NCI-H2196 (cell line): ENCODE results near the gene CBX8.

Experiments used
- DNase-seq: peaks from one replicate; lab custom pipeline; 2025; ENCODE audit not compliant: unreplicated experiment; lab: John Stamatoyannopoulos, UW

Gene CBX8

DNA sequence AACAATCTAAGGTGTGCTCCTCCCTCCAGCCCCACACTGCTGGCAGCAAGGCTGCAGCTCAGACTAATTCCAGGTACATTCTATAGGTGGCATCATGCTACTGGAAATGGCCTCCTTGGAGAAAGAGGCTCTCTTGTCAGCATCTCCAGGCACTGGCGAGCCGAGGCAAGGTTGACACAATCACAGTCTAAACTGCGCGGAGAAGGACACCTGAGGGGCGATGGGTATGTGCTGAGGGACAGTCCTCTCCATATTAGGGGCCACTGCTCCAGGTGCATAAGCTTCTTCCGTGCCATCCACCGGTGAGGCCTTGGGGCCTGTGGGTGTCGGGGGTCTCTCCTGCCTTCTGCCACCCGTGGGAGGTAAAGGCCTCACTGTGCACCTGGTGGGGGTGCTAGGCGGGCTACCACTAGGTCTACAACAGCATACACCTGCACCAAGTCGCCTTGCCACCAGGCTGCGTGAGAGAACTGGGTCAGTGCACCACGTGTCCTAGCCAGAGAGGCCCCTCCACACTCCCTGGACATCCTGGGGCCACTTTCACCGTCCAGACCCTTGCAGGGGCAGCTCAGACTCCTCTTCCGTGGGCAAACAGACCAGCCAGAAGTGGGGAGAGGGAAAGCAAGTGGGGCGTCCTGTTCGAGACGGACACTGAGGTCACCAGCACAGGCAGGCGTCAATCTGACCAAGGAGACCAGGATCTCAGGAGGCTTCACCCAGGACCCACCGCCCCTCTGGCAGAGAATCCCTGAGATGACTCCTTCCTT, 12.1 kb upstream of the CBX8 start:
- peak; percentile 89 for DNase-seq

DNA sequence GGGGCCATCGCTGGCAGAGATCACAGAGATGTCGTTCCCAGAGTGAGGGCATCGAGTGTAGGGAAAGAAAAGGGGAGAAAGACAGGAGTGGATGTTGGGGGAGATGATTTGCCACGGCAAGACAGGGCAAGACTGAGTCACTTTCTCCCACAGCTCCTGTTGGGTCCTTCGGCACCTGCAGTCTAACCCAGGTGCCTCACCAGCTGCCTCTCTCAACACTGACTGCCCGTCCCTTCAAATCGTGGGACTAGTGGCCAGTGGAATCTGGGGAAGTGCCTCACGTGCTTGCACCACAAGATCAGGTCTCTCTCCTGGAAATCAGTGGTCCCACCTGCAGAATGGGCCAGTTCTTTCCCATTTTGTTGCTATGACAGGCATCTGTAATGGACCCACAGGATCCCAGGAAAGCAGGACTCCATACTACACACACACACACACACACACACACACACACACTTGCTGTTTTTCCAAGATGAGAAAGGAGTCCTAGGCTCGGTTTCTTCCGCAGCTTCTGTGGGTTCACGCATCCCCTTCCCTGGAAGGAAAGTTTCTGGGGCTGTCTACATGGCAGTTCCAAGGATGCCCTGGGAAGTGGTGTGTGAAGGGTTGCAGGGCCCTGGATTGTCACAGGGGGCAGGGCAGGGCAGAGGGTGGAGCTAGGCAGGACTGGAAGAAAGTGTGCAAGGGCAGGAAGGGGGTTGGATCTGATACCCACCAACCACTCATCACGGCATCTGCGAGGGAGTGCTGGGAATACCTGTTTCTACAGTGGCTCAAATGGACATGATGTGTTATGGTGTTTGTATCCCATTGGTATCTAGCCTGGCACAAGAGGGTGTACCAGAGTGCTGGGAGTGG, 10.2 kb upstream of the CBX8 start:
- DNase-seq = no peak

DNA sequence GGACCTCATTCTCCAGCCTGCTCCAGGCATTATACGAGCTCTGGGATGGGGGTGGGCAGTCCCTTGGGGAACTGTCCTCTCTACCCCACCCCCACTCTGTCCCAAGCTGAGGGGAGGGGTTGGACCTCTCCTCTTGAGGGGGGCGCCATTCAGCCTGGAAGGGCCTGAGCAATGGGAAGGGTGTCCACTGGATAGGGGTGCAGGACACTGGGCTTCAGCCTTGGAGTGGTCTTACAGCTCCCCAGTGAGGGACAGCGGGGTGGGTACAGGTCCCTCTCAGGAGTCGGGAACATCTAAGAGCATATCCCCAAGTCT, 9.5 kb upstream of the CBX8 start:
- DNase-seq = no peak

GRCh38 chr17:79804856-79805696, 8.2 kb upstream of the CBX8 start:
- DNase-seq = no peak

DNA sequence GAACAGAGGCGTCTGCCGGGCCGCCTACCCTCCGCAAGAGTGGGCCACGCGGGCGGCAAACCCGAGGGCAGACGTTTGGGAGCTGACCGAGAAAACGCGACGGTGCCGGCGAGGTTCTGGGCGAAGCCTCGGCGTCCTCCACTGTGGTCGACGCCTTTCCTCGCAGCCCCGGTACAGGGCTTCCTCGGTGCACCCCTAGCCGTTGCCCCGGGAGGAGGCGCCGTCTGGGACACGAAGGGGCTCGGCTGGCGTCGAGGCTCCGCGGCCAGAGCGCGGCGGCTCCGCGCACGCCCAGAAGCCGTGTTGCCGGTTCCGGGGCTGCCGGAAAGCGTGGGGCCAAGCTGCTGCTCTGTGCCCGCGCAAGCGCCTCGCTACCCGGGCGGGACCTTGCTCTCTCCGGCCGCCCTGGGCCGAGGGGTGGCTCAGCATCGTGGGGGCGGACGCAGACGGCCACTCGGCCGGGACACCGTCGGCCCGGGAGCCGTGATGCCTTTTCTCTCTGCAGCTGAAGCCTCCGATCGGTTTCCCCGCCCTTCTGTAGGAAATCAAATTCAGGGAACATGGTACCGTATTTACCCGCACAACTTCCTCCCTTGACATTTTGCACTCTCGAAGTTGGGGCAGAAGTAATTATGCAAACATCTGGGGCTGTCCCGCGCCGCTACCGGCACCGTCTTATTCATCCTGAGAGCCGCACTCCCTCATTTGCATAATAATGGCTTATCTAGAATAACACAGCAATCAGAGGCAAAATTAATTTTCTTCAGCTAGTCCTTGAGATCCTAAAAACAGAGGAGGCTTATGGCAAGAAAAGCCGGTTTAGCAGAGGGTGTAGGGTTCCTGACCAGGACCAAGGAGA, 7.3 kb upstream of the CBX8 start:
- peak; percentile 55 for DNase-seq

- no peak for DNase-seq
Observed at GRCh38 chr17:79803421-79803996, 6.6 kb upstream of the CBX8 start.

DNA sequence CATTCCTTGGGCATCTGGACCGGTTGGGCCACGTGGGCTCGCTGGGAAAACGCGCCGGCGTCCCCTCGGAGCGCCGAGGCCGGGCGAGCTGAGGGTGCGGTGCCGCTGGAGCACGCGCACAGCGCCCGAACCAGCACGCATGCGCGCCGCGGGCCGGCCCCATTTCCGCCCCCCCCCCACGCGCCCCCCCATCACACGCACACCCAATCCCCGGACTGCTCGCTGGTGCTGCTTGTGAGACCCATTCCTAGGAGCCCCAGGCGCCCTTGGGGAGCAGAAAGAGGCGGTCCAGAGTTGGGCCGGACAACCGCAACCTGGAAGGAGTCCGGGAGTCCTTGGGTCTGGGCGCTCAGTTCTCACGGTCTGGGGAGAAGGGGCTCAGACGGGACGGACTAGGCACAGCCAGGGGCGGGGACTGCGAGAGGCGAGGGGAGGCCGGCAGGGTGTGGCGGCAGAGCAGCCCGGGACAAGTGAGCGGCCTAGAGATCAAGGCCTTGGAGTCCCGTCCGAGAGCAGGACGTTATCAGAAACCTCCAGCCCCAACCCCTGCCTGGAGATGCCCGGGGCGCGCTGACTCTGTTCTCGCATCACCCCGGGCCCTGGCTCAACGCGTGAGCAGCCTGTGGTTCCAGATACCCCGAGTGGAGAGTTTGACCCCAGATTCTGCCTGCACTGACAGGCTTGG, 6.0 kb upstream of the CBX8 start:
- DNase-seq = no peak

- no peak for DNase-seq
Observed at GRCh38 chr17:79802039-79802735, 5.3 kb upstream of the CBX8 start.

DNA sequence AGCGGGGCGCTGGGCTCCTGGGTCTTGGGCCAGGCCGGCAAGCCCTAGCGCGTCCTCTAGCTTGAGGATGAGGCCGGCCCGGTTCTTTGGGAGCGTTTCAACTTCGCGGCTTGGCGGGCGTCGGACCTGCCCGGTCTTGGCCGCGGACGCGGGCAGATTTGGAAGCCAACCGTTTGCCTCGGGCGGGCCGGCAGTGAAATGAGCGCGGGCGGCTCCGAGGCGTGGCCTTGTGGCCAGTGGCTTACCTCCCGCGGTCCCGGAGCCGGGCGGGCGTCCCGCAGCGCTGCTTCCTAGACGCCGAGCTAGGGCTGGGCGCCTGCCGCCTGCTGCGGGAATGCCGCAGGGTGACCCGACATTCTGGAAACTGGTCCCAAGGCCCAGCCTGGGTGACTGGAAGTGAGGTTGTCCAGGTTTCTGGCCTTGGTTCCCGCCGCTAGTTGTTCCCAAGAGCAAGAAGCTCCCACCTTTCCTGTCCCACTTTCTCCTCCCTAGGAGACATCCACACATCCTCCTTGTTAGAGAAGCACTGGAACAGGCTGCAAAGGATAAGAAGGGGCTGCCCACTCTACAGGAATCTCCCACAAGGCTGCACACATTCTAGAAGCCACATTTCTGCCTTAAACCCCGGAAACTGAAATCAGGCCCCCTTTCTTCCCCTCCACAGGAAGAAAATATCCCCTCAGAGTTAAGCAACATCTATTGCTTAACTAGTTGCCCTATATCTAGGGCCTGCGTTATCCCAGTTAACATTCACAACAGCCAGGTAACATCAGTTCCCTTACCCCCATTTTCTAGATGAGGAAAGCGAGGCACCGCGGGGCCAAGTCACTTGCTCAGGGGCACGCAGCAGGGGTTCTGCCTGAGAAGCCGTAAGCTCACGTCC, 4.5 kb upstream of the CBX8 start:
- DNase-seq = no peak

- peak; percentile 38 for DNase-seq
Observed at GRCh38 chr17:79800325-79801155, 3.7 kb upstream of the CBX8 start.

GRCh38 chr17:79799538-79800324, 2.9 kb upstream of the CBX8 start:
- no peak for DNase-seq

- DNase-seq = no peak
Observed at GRCh38 chr17:79799174-79799537, 2.3 kb upstream of the CBX8 start.

- DNase-seq = peak; percentile 43
Observed at GRCh38 chr17:79798299-79799173, 1.7 kb upstream of the CBX8 start.

GRCh38 chr17:79797492-79798298, 818 bp upstream of the CBX8 start:
- peak; percentile 61 for DNase-seq

DNA sequence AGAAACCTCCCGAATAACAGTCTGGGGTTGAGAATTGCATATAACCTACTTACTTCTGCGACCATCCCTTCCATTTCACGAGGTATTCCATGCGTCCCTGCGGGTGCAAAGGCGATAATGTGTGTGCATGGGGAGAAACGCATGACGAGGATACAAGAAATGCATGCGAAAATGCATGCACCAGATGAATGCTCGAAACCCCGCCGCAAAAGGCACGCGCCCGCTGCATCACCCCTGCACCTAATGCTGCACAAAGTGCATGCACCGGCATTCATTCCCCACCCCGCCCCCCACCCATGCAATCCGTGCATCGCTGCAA, 474 bp downstream of the CBX8 start:
- DNase-seq = no peak
